Measurements from ENCODE around the gene RPS14.

RPS14 gene

GRCh38 chr5:150412319-150413175 is 37.0 kb downstream of the RPS14 start, which contains the start of gene CD74:
CD74 (minus strand) TSS chr5:150412910; CDS start chr5:150412749, 161 bp downstream.
- DNase-seq = no peak

DNA sequence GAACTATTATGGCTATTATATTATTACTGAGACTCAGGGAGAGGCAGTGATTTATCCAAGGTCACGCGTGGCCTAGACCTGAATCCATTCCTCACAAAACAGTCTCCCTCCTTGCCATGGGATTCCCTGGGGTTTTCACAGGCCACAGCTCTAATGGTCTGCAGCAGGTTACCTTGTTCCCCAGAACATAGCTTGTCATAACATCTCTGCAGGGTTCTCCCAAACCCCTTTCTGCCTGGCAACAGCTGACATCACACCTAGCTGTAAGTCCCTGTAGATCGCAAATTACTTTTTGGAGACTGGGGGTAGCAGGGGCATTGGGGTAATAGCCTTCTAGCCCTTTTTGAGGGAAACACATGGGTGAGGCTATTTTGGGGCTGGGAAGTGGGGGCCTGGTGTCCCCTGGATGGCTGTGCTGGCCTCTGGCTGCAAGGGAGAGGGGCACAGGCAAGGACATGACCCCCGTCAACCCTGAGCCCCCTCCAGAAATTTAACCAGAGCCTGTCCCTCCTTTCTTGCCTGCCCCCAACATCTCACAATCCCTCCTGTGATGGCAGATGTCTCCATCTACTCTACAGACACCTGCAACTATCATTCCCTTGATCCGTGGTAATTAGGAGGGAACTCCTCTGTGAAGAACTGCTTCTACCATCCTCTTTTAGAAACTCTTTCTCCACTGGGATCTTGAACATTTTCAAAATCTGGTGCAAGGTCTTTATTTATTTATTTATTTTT is 38.1 kb downstream of the RPS14 start:
- no peak for DNase-seq

DNA sequence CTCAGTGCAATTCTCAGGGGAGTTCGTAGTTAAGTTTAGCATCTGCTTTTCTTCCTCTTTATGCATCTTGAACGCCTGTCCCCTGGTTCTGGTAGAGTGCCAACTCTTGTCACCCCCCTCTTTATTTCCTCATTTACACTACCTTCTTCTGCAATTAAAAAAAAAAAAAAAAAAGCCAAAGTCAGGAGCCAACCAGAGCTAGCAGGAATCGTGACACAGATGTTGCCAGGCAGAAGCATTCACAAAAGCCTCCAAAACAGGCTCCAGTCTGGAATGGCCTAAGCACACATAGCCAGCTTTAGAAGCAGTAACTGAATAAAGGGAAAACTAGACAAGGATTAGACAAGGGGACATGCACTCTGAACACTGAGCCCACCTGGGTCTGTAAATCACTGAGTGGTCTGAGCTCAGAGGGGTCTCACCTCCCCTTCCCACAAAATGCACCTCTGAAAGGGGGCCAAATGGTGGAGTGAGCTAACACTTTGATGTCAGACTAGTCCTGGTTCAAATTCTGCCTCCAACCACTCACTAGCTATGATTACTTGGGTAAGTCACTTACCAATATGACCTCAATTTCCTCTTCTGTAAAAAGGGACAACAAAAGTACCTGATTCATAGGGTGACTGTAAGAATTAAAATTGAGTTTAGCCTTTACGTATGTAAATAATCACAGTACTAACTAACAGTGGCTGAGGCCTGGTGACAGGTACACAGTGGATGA is 38.9 kb downstream of the RPS14 start:
- DNase-seq = peak; percentile 55

DNA sequence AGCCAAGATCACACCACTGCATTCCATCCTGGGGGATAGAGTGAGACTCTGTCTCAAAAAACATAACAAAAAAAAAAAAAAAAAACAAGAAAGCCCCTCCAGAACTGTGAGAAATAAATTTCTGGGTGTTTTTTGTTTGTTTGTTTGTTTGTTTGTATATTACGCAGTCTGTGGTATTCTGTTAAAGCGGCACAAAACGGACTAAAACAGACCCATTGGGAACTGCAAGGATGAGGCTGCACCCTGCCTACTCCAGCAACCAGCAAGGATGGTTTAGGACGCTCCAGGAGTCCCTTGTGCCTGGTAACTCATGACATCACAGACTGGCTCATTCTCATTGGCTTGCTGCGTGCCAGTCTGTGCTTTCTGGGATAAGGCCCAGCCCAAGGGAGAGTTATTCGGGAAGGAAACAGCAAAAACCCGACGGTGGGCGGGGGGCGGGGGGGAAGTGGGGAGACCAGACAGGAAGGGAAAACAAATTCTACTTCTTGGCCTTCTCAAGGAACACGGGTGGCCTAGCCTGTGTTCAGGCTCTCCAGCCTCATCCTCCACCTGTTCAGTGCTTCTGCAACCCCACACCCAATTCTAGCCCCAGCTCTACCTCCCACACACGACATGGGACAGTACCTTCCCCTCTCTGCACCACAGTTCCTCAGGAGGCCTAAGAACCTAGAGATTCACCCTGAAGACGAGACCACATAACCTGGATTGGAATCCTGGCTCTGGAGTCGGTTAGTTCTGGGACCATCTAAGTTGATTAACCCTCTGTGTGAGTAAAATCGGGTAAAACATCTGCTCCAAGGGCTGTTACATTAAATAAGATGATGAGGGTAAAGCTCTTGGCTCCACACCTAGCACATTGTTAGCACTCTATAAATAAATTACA is 39.7 kb downstream of the RPS14 start:
- DNase-seq = peak; percentile 80

DNA sequence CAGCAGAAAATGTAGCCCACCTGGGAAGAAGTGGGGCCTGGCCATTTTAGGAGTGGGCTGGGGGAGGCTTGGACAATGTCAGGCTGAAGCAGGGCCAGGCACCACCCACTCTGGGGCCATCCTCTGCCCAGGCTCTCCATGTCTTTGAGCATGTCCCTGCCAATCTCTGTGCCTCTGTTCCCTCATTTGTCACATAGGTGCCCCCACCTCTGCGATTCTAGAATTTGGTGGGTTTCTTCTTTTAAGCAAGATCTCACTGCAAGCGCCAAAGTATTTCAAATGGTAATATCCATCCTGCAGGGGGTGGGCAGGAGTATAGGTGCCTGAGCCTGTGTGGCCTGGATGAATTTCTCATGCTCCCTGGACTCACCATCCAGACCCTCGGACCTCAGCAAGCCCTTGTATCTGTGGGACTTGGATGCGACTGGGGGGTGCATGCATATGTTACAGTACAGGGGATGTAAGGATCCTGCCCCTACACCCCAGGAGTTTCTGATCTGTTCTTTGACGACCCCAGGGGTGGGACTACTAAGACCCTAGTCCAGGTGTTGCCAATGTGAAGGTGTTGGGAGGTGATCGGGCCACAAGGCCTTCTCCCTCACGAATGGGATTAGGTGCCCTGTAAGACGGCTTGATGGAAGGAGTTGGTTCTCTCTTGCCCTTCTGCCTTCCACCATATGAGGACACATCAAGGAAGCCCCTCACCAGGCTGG is 41.2 kb downstream of the RPS14 start:
- no peak for DNase-seq

DNA sequence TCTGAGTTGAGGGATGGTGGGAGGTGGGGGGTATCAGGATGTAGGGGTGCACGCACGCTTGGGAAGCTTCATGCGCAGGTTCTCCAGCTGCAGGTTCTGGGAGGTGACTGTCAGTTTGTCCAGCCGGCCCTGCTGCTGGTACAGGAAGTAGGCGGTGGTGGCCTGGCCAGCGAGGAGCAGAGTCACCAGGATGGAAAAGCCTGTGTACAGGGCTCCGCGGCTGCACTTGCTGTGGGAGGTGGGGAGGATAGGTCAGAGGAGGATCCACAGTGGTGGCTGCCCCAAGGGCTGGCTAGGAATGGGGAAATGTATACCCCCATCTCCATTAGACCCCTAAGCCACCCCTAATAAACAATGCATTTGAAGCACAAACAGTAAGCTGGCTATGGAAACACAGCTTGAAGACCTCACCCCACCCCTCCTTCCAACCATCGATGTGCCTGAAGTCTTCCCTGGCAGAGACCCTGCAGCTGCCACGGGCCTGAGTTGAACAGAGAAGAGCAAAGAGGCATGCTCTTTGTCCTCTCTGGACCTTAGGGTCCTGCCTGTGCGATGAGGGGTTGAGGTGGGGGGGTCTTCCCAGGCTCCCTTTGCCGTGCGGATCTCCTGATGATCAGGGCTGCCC is 42.3 kb downstream of the RPS14 start:
- no peak for DNase-seq

GRCh38 chr5:150406723-150407095 is 42.8 kb downstream of the RPS14 start:
- DNase-seq = no peak

DNA sequence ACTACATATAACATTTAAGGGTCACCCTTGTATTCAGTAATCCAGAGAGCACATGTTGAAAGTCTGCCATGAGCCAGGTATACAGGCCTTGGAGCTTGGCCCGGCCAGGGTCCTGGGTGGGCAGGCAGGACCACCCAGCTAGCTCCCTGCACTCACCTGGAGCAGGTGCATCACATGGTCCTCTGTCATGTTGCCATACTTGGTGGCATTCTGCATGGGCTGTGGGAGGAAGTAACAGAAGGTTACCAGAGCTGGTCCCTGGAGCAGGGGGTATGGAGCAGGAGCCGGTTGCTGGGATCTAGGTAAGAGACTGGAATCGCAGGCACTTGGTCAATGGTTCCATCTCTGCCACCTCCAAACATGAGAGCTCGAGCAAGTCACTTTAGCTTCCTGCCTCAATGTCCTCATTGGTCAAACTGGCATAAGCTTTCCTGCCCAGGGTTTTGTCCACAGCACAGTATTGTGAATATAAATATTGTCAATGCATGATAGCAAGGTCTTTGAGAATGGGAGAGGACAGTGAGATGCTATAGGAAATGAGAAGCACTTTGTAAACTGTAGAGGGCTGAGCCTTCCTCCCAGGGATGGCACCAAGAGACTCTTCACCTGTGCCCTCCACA is 43.3 kb downstream of the RPS14 start:
- DNase-seq = no peak

DNA sequence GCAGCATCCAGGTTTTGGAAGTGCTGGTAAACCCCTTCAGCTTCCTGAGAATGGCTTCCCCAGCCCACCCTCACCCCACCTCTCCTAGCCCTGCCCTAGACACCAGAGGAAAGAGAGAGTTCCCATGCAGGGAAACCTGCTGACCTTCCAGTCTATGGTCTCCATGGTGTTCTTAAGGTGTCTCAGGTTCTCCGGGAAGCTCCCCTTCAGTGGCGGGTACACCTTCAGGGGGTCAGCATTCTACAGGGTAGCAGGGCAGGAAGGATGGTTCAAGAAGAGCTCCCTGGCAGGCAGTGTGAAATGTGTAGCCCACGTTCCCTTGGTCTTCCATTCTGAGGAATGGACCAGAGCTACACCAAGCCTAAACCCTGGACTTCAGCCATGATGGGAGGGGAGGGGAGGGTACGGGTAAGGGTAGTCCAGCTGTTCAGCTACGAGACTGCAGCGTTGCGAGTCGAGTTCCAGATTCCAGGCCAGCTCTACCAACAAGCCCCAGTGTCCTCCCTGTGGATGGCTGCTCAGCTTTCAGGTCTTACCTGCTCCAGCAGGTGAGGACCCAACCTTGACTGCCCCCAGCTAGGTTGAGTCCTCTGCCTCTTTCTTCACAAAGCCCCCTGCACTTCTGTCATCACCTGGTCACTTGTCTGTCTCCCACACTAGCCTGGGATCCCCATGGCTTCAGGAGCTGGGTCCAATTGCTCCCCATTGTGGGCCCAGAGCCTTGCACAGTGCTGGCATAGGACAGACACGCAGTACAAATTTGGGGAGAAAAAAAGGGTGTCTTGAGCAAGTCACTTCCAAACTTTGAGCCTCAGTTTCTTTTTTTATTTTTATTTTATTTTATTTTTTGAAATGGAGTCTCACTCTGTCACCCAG is 44.4 kb downstream of the RPS14 start:
- DNase-seq = no peak

DNA sequence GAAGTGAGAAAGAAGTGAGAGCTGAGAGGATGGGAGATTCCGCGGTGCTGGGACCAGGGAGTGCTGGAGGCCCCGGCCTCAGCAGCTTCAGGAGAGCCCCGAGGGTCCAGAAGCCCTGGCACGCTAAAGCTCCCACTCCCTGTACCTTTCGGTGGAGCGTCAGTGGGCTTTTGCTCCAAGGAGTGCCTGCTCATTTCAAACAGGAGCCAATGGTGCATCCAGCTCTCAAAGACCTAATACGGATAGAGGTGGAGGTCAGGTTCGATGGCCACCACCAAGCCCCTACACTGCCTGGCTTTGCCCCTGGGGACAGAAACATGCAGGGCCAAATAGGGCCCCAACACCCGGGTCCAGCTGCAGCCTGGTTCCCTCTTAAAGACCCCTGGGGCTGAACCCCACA is 45.0 kb downstream of the RPS14 start:
- DNase-seq = no peak

- DNase-seq = no peak
Observed at GRCh38 chr5:150404121-150404520, 45.4 kb downstream of the RPS14 start.

GRCh38 chr5:150402901-150403342 is 46.6 kb downstream of the RPS14 start:
- DNase-seq = no peak

GRCh38 chr5:150402229-150402773 is 47.2 kb downstream of the RPS14 start:
- no peak for DNase-seq

GRCh38 chr5:150401376-150402228 is 47.9 kb downstream of the RPS14 start:
- no peak for DNase-seq

- no peak for DNase-seq
Observed at GRCh38 chr5:150401076-150401375, 48.5 kb downstream of the RPS14 start.

DNA sequence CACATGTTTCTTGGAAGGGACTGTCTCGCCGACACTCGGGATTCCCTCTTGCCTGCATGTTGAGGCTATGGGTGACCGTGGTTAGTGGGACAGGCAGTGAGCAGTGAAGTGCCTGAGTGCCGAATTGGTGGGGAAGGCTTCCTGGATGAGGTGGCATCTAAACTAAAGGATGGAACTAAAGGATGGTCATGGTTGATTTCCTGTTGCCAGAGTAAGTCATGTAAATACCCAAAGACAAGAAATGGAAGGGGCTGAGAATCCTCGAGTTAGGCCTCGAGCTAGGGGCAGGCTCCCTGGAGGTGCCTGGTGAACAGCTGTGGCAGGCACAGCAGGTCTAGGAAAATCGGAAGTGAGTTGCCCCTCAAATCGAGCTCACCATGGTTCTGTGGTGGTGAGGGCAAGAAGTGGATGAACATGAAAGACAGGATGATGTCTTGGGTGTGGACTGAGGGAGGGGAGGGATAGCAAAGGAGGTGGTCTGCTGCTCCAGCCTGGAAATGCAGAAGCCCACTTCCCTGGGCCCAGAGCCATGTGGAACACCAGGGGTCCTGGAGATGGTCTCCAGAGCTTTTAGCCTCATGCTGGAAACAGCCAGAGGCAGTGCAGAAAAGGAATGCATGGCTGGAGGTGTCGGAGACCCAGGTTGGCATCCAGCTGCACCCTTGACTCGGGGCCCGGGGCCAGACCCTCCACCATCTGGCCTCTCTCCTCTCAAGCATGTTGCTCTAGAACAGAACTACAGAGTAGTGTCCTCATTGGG is 49.0 kb downstream of the RPS14 start:
- no peak for DNase-seq

- no peak for DNase-seq
Observed at GRCh38 chr5:150399524-150400211, 49.9 kb downstream of the RPS14 start.
